Peyer's patch (tissue), 4 donors: ENCODE results near the gene KCNT1.

Source experiments
- CTCF ChIP-seq, 6 experiments: fragments of 450-650 bp in 4 of 6; fragments of 200-600 bp in 2 of 6; sonication (generic) in 1 of 6; IDR thresholded peaks; one replicate each; pipeline ENCODE4 v1.5.1; 2017 to 2019; ENCODE audit warnings: antibody characterized with exemption in 6 of 6, mild to moderate bottlenecking in 3 of 6, moderate library complexity in 1 of 6
- POLR2A ChIP-seq, 2 donors: fragments of 450-650 bp; IDR thresholded peaks; one replicate each; pipeline ENCODE4 v1.5.1; 2017; ENCODE audit warnings: antibody characterized with exemption in 2 of 2, mild to moderate bottlenecking in 2 of 2, moderate library complexity in 2 of 2

GRCh38 chr9:135698767-135699166 is 3.2 kb upstream of the KCNT1 start:
- TF ChIP-seq CTCF (IDR thresholded peaks at IDR 0.05) (no peak), POLR2A (IDR thresholded peaks at IDR 0.05) (no peak)
